Activated gamma-delta T cell treated with Interleukin-2 at 50 U/mL for 16 hours (primary cell): Measurements from ENCODE around the gene NPDC1.

Source experiments
- DNase-seq: peaks from one replicate; pipeline ENCODE4 v3.0.0-alpha.2; 2020

The NPDC1 gene, protein sequence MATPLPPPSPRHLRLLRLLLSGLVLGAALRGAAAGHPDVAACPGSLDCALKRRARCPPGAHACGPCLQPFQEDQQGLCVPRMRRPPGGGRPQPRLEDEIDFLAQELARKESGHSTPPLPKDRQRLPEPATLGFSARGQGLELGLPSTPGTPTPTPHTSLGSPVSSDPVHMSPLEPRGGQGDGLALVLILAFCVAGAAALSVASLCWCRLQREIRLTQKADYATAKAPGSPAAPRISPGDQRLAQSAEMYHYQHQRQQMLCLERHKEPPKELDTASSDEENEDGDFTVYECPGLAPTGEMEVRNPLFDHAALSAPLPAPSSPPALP

GRCh38 chr9:137046088-137046787 is at the start of gene NPDC1:
Gene NPDC1, minus strand, starts transcription at chr9:137046177. Its CDS starts 188 bp downstream, at chr9:137045989.
- peak; percentile 82 for DNase-seq

- DNase-seq: no peak
These were observed 43.4 kb upstream of the NPDC1 start for GRCh38 chr9:137089232-137089947.

GRCh38 chr9:137088121-137088520 is 42.1 kb upstream of the NPDC1 start:
- no peak for DNase-seq

- DNase-seq: no peak
These were observed 41.5 kb upstream of the NPDC1 start for GRCh38 chr9:137087409-137087925.

DNA sequence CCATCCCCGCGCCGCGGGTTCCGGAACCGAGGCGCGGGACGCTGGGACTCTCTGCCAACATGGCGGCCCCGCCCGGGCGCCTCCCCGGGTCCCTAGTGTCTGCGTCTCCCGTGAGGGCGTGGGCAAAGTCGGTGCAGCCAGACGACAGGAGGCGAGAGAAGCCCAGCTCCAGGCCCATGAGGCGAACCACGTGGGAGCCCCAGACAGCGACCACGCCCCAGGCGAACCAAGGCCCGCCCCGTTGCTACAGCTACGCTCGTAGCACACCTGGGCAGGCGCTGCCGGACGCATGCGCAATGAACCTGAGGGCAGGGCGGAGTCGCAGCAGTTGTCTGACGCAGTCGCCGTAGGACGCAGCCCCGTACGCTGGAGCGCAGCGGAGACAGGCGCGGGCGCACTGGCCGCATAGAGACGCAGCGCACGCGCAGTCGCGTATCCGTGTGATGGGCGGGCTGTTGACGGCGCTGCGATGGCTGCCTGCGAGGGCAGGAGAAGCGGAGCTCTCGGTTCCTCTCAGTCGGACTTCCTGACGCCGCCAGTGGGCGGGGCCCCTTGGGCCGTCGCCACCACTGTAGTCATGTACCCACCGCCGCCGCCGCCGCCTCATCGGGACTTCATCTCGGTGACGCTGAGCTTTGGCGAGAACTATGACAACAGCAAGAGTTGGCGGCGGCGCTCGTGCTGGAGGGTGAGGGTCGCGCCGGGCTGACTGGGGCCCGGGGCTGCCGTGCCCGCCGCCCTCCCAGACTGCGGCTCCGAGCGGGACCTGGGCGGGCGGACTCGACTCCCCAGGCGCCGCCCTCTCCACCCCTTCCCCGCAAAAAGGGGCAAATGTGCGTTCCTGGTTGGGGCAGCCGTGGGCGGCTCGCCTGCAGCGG is 40.8 kb upstream of the NPDC1 start, which contains the start of gene MAN1B1:
TSS of gene MAN1B1 (plus strand) at position 455 of the 878 bp plus-strand sequence. CDS start at position 470, 15 bp downstream.
- DNase-seq: peak; percentile 98

- DNase-seq: no peak
These were observed 40.0 kb upstream of the NPDC1 start for GRCh38 chr9:137085920-137086530.

- no peak for DNase-seq
These were observed 38.5 kb upstream of the NPDC1 start for GRCh38 chr9:137084526-137084925.

- no peak for DNase-seq
These were observed 37.5 kb upstream of the NPDC1 start for GRCh38 chr9:137083394-137084004.

DNA sequence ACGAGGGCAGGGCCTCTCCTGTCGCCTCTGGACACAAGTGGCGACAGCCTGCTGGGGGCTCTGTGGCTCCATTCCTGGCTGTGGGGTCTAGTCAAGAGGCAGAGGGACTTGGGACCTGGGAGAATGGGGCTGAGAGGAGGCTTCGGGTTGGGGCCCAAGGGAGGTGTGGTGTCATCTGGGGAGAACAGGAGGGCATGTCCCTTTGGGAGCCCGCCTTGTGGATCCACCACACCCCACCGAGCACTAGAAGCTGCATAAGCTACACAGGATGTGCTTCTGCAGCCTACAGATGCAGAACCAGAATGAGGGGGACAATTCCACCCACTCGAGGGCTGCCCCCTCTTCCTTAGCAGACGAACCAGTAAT is 36.9 kb upstream of the NPDC1 start:
- DNase-seq: no peak

DNA sequence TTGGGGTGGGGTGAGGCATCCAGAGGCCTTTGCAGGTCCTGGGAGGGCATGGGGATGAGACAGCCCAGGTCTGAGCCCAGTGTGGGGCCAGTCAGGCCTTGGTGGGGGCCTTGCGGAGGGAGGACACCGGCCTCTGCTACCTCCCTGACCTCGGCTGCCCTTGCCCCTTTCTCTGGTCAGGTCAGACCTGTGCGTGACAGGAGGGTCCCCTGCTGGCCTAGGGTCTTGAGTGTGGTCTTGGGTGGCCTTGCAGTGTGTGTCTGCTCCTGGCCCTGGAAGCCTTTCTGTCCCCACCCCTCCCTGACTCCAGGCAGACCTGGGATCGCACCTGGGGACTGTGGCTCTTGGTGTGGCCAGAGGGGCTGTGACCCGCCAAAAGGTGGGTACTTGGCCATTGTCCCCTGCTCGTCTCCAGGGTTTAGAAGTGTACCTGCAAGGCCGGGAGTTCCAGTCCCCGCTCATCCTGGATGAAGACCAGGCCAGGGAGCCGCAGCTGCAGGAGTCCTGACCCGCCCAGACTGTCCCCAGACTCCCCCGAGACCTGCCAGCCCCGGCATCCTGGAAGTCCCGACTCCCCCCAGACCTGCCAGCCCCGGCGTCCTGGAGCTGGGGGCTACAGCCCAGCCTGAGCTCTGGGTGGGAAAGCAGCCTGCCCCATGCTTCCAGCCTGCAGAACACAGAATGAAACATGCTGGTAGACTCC is 36.4 kb upstream of the NPDC1 start:
- no peak for DNase-seq

- no peak for DNase-seq
These were observed 34.5 kb upstream of the NPDC1 start for GRCh38 chr9:137080260-137081122.

DNA sequence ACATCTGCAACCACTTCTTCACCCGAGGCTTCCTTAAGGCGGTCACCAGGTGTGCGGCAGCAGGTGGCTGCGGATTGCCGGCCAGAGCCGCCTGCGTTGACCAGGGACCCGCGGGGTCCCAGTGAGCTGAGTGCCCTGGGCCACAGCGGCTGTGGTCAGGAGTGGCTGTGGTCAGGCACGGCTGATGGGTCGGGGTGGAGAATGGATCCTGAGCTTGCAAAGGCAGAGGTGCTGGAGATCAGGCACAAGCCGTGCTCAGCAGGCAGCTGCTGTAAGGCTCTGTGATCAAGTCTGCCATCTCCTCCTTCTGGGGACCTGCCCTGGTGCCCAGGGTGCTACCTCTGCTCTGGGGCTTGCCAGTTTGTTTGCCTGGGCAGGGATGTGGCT is 33.4 kb upstream of the NPDC1 start:
- no peak for DNase-seq

DNA sequence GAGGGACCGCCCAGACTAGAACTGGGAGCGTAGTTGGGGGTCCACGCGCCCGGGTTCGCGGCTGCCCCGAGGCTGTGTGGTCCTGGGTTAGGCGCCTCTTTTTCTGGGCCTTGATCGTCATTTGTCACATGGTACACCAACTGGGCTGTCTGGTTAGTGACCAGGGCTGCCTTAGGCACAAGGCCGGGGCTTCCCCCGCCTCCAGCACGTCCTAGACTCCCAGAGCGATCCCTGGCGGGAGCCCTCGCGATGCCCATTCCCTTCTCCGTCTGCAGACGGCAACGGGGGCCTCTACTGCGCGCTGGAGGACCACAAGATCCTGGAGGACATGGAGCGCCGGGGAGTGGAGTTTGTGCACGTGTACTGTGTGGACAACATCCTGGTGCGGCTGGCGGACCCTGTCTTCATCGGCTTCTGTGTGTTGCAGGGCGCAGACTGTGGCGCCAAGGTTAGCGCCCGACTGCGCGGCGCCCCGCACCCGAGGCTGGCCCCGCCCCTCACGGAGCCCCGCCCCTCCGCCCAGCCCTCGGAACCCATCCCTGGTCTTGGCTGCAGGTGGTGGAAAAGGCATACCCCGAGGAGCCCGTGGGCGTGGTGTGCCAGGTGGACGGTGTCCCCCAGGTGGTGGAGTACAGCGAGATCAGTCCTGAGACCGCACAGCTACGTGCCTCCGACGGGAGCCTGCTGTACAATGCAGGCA is 32.9 kb upstream of the NPDC1 start:
- no peak for DNase-seq

GRCh38 chr9:137077758-137078693 is 32.0 kb upstream of the NPDC1 start:
- peak; percentile 50 for DNase-seq

DNA sequence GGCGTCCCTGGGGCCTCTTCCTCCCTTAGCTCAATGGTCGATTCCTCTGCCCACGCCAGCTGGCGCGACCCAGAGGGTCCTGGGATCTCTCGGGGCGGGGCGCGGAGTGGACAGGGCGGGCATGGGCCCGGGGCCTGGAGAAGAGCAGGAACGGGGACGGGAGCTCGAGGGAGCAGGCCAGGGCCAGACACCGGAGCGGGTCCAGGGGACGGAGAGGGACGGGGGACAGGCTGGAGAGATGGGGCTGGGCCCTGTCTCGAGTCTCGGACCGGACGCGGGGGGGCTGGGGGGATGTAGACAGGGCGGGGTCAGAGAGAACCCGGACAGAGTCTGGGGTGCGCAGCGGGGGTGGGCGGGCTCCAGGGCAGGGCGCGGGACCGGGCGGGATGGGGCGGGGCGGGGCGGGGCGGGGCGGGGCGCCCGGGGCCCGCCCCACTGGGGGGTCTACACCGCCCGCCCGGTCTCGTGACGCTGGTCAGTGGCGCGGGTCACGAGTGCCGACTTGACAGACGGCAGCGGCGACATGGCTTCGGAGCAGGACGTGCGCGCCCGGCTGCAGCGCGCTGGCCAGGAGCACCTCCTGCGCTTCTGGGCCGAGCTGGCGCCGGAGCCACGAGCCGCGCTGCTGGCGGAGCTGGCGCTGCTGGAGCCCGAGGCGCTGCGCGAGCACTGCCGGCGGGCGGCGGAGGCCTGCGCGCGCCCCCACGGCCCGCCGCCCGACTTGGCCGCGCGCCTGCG is 31.2 kb upstream of the NPDC1 start, which contains the start of gene UAP1L1:
TSS of gene UAP1L1 (plus strand) at position 508 of the 738 bp plus-strand sequence. CDS start at position 524, 16 bp downstream.
- DNase-seq: peak; percentile 42

GRCh38 chr9:137076636-137077009 is 30.6 kb upstream of the NPDC1 start:
- no peak for DNase-seq

- DNase-seq: no peak
These were observed 29.3 kb upstream of the NPDC1 start for GRCh38 chr9:137075275-137075775.
